ENCODE results near the gene CCDC137. TPM values are rescaled to one million over a fixed set of nuclear protein-coding genes. Genes with fewer than 3 reads are reported as not detected.

Gene CCDC137, protein sequence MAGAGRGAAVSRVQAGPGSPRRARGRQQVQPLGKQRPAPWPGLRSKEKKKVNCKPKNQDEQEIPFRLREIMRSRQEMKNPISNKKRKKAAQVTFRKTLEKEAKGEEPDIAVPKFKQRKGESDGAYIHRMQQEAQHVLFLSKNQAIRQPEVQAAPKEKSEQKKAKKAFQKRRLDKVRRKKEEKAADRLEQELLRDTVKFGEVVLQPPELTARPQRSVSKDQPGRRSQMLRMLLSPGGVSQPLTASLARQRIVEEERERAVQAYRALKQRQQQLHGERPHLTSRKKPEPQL
- total RNA-seq, result 21.9 and 22.1 TPM in 2 replicates

DNA sequence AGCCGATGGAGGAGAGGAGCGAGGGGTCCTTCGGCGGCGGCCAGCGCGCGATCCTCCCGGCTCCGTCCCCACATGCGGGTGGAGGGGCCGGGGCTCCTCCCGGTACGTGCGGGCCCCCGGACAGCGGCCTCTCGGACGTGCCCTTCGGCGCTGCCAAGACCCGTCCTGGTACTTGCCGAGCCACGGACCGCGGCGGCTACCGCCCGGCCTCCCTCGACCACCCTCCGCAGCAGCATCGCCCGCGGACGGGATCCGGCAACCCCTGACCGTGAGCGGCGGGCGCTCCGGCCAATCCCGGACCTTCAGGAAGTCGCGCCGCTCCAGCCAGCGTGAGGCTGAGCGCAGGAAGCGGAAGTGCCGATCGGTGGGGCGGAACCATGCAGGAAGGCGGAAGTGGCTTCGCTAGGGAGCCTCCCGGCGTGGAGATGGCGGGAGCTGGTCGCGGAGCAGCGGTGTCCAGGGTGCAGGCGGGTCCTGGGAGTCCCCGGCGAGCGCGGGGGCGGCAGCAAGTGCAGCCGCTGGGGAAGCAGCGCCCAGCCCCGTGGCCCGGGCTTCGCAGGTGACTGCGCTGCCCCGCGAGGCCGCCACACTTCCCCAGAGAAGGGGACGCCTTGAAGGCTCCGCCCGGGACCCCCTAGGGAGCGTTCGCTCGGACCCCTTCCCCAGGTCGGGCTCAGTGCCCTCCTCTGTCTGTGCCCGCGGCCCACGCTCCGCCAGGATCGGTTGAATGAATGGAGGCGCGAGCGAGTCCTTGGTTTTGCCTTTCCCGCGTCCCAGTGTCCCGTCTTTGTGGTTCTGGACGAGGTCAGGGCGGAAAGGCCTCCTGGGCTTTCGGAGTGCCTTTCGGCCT, at the start of gene CCDC137, which contains the start of gene OXLD1:
Gene CCDC137, plus strand, starts transcription at position 396 of the 850 bp plus-strand sequence. Its CDS starts 30 bp downstream, at position 426.
Gene OXLD1, minus strand, starts transcription at position 264 of the 850 bp plus-strand sequence. Its CDS starts 28 bp downstream, at position 236.

DNA sequence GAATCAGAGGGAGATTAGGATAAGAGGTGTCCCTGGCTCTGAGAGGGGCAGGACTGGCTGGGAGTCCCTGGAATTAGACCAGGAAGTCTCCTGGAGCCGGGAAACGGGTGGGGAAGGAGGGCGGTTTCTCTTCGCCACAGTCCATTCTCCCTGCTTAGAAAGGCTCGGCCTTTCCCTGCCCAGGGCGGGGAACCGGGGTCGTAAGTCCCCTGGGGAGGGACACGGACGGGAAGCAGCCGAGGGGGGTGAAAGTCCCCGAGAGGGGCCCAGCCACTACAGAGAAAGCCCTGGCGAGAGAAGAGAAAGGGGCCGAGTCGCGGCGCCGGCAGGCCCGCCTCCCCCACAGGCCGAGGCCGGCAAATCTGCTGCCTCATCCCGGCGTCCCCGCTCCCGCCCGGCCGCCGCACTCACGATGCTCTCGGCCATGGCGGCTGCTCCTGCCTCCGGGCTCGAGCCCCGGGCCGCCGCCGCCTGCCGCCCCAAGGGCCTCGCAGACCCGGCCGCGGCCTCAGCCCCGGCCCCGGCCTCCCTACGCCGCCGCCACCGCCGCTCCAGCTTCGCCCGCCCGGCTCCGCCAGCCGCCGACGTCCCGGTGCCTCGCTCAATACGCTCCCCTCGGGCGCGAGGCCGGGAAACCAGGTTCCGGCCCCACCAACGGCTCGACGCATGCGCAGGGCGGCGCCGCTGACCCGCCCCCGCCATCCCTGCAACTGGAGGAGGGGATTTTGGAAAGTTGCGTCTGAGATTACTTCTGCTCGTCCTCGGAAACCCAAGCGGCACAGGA, 29.8 kb upstream of the CCDC137 start, which contains the start of the genes NPLOC4 and TSPAN10:
Gene NPLOC4, minus strand, starts transcription at position 608 of the 784 bp plus-strand sequence. Its CDS starts 182 bp downstream, at position 426.
Gene TSPAN10, plus strand, starts transcription at position 692 of the 784 bp plus-strand sequence. CDS start 5,217 bp downstream, outside the sequence.

DNA sequence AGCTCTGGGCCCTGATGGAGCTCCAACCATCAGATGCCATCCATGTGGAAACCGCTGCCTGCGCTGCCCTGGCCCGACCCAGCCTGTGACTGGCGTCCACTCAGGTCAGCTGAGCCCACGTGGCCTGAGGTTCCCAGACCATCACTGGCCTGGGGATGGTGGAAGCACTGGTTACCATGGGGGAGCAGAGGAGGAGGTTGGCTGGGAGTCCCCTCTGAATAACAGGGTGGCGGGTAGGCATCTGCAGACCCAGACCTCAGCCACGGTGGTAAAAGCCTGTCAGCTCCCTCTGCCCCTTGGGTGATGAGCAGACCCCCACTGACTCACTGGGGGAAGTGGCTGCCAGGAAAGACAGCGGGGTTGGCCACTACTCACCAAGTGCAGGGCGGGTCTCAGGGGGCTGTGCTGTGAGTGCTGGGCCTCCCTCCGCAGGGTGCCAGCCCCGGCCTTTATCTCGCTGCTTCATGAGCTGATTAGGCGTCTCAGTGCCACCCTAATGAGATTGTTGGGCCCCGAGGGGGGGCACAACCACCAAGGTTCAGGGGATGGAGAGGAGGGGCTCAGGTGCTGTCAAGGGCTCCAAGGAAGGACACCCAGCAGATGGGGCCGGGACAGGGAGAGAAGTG, 10.3 kb upstream of the CCDC137 start, which contains the start of gene PDE6G:
Gene PDE6G, minus strand, starts transcription at position 425 of the 626 bp plus-strand sequence. CDS start 3,237 bp downstream, outside the sequence.

DNA sequence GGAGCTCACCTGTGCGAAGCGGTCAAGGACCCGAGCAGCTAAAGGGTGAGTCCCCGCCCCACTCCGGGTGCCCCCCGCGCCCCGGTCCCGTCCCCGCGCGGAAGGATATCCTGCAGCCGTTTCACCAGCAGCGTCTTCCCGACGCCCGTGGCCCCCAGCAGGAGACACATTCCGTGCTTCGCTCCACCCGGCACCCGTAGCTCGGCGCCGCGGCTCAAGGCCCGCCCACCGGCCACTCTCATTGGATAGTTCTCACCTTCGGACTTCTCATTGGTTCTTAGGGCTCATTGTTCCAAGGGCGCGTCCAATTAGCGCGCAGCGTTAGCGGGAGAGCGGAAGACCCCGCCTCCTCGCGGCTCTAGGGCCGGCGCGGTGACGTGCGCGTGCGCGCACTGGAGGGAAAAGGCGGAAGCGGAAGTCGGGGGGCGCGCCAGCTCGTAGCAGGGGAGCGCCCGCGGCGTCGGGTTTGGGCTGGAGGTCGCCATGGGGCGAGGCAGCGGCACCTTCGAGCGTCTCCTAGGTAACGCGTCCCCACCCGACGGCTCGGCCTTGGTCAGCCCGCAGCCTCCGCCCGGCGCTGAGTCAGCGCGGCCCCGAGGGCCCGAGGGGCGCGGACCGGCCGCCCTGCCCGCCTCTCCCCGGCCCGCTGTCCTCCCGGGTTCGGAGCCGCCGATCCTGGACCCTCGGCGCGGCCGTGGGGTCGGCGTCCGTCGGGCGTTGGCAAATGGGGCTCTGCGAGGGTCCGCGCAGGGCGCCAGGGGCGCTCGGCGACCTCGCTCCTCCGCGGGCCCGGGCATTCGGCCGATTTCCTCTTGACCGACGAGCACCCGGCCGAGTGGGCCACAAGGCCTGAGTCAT, 17.3 kb downstream of the CCDC137 start, which contains the start of the genes ARL16 and HGS:
Gene ARL16, minus strand, starts transcription at position 214 of the 858 bp plus-strand sequence. Its CDS starts 44 bp downstream, at position 170.
Gene HGS, plus strand, starts transcription at position 428 of the 858 bp plus-strand sequence. Its CDS starts 56 bp downstream, at position 484.

DNA sequence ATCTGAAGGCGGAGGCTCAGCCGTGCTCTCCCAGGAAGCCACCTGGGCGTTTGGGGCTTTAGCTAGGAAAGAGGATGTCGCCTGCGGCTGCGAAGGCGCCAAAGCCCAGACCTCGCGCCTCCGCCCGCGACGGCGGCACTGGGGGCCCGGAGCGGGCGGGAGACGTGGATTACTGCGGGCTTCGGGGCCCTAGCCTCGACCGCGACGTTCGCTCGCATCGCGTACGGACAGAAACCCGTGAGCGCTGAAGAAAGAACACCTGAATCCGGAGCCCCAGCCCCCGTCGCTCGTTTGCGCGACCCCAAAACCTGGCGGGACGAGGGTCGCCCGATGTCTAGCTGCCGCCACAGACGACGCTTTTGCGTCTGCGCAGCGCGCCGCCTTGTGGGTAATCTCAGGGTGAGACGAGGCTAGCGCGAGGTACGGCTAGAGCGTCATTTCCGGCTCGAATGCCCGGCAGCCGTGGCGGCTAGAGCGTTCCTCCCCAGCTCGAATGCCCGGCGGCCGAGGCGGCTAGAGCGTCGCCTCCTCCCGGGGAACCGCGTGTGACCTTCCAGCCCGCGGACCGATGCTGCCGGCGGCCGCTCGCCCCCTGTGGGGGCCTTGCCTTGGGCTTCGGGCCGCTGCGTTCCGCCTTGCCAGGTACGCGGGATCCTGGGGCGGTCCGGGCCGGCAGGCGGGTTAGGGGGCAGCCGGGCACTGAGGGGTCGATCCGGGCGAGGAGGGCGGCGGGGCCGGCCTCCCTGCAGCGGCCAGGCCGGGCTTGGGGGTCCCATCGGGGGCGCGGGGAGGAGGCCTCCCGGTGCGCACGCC, 36.6 kb downstream of the CCDC137 start, which contains the start of gene MRPL12:
Gene MRPL12, plus strand, starts transcription at position 434 of the 813 bp plus-strand sequence. Its CDS starts 135 bp downstream, at position 569.

DNA sequence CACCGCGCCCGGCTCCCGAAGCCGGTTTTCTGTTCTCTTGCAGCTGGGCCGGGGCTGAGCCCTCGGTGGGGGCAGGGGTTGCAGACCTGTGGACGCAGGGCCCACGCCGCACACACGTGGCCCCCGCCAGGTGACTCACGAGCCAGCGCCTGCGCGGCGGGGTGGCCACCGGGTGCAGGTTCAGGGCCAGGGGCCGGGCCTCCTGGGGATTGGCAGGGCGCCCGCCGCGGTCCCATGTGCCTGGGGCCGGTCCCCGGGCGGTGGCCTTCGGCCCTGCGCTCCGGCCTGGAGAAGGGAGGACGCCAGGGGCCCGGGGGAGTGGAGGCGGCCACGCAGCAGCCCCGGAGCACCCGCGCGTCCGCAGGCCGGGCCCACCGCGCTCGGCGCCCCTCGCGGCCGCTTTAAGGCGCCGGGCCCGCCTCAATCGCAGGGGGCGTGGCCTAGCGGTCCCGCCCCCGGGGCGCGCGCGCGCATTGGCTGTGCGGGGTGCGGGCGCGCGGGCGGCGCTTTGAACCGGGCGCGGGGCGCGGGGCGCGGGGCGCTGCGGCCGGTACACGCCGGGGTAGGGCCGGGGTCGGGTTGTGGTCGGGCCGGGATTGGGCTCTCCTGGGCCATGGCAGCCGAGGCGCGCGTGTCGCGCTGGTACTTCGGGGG, 45.4 kb downstream of the CCDC137 start, which contains the start of gene SLC25A10:
Gene SLC25A10, plus strand, starts transcription at position 471 of the 654 bp plus-strand sequence. Its CDS starts 143 bp downstream, at position 614.

Other genes with a start within 250 kb of the CCDC137 start
- 10,454 and 10,567 TPM in 2 replicates for gene ACTG1, start 153.9 kb upstream of the CCDC137 start, total RNA-seq
- gene FSCN2, start 138.4 kb upstream of the CCDC137 start, total RNA-seq, result 1.2 TPM in 1 of 2 replicates, not detected in the other
- gene FAAP100, start 114.4 kb upstream of the CCDC137 start, total RNA-seq, result 29.4 and 31.2 TPM in 2 replicates
- gene NPLOC4, start 29.6 kb upstream of the CCDC137 start, total RNA-seq, result 79.1 and 89.9 TPM in 2 replicates
- gene TSPAN10, start 29.5 kb upstream of the CCDC137 start, total RNA-seq, result 0.20 TPM in 1 of 2 replicates, not detected in the other
- gene PDE6G, start 10.2 kb upstream of the CCDC137 start, total RNA-seq, result 0.20 and 0.25 TPM in 2 replicates
- gene OXLD1, start 132 bp upstream of the CCDC137 start, total RNA-seq, result 26.7 and 37.2 TPM in 2 replicates
- gene ARL16, start 17.1 kb downstream of the CCDC137 start, total RNA-seq, result 35.6 and 36.0 TPM in 2 replicates
- gene HGS, start 17.3 kb downstream of the CCDC137 start, total RNA-seq, result 124 and 135 TPM in 2 replicates
- 145 and 156 TPM in 2 replicates for gene MRPL12, start 36.6 kb downstream of the CCDC137 start, total RNA-seq
- 27.1 and 32.0 TPM in 2 replicates for gene SLC25A10, start 45.5 kb downstream of the CCDC137 start, total RNA-seq
- not detected in 2 replicates for gene GCGR, start 137.4 kb downstream of the CCDC137 start, total RNA-seq
- gene MCRIP1, start 166.6 kb downstream of the CCDC137 start, total RNA-seq, result 88.9 and 104 TPM in 2 replicates
- gene PPP1R27, start 168.3 kb downstream of the CCDC137 start, total RNA-seq, result not detected in 2 replicates
- gene P4HB, start 193.8 kb downstream of the CCDC137 start, total RNA-seq, result 1,689 and 1,862 TPM in 2 replicates
- gene ARHGDIA, start 204.6 kb downstream of the CCDC137 start, total RNA-seq, result 405 and 442 TPM in 2 replicates
- 270 and 274 TPM in 2 replicates for gene ALYREF, start 224.8 kb downstream of the CCDC137 start, total RNA-seq
- 259 and 262 TPM in 2 replicates for gene ANAPC11, start 225.0 kb downstream of the CCDC137 start, total RNA-seq
- 0.54 and 1.3 TPM in 2 replicates for gene NPB, start 235.5 kb downstream of the CCDC137 start, total RNA-seq
- gene PCYT2, start 244.7 kb downstream of the CCDC137 start, total RNA-seq, result 51.8 and 57.0 TPM in 2 replicates